GM18858 (cell line): ENCODE results near the gene CELF2.

Source experiments
- ATAC-seq: cut with Tn5 transposase; IDR thresholded peaks from one replicate; pipeline ENCODE4 v1.9.1; 2021; ENCODE audit not compliant: unreplicated experiment

The CELF2 gene

DNA sequence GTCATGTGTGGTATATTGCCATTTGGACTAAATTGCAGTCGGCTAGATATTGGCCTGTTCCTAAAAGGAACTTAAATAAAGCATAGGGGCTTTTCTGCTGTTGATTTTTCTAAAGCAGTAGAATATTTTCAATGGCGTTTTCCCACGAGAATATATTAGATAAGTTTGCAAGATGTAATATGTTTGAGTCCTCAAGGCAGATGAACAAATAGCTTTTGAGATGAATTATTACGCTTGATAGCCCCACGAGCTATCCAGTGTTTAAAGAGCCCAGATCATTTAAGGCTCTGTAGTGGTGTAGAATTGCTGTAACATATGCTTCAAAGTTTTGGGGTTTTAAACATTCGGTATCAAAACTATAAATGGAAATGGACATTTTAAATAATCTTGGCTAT is 2.9 kb downstream of the CELF2 start:
- no peak for ATAC-seq

DNA sequence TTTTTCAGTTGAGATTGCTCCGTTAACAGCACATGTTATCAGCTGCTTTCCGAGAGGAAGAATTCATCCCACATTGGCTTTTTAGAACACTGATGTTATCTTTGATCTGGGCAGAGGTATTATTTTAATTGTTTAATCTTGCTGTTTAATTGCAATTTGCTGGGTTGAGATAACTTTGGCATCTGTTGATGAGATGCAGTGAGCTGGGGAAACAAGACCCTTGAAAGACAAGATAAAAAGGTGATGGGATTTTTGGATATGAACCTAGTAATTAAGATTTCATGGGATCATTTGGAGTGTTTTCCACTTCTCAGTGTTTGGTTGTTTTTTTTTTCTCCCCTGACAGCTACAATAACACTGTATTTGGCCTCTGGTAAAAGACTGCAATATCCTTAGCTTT is 4.5 kb downstream of the CELF2 start:
- no peak for ATAC-seq

DNA sequence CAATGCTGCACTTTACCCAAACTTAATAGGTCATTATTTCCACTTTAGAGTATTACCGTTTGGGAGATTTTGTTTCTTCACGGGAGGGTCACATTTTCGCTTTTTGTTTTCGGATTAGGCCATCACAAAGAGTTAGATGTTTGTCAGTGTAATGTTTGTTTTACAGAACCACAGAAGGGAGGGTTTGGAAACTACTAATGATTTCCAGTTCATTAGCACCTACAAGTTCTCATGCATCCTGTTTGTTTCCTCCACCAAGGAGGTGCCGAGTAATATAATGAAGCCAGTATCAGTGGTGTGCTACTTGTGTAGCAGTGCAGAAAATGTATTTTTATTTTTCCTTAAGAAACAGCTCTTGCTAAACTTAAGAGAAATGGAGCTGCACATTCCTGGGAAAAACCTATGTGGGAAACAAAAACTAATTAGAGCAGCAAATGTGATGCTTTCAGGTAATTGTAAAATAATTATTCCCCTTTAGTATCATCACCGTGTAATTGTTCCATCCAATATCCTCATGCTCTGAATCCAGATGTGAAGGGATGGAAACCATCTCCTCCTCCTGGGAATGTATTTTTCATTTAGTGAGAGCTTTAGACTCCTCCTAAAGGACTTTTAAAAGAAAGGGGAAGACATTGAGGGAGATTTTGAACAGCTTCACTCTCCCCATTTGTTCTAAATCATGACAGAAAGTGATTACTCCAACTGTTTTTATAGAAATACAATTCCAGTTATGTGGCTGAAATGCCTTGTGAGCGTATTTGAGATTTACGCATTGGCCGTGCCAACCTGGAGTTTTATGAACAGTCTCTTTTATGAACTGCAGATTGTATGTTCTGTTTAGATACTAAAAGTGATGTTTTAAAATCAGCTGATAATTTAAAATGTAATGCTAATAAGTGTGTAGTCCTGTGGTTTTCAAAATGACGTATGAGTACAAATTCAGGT is 5.6 kb downstream of the CELF2 start:
- no peak for ATAC-seq

DNA sequence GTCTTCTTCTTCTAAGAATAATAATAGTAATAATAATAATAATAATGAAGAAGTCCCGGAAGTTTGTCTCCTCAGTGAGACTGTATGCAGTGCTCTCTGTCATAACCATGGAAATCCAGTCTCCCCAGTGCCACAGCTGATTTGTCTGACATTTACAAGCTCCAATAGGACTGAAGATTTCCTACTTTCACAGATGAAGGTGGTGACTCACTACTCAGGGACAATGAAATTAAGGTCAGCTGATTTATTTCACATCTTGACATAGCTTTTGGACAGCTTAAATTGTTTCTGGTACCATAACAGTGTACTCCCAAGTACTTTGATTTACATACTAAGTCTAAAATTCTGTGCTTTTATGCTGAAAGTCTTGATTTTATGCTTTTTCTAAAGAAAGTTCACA is 6.9 kb downstream of the CELF2 start:
- ATAC-seq, result no peak

DNA sequence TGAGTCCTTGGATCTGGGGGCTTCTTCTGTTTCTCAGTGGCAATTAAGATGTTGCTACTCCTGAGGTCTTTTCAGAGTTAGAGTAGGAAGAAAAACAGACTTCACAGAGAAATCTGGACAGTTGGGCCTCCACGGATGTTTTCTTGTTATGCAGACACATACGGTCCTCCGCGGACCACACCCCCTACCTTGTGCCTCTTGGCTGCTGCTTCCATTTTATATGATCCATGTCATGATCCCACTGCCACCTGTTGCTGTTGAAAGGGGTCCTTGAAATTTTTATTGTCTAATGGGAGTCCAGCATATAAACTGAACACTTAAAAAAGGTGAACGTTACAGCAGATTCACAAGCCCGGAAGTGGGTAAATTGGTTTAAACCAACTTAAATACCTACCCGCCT is 8.3 kb downstream of the CELF2 start:
- no peak for ATAC-seq

DNA sequence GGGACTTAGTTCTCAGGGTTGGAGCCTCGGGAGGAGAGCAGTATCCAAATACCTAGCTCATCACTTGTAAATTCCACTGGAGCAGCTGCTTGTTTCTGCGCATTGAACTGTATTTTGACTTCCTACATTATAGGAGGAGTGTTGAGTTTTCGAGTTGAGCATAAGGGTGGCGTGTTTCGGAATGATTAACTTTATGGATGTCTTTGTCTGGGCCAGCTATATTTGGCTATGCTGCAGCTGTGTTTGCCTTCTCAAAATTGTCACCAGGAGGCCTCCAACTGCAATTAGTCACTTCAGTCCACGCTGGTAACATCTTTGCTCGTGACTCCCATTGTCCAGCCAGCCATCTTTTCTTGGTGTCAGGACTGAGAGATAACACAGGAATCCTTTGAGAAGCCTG is 9.1 kb downstream of the CELF2 start:
- ATAC-seq, result no peak

DNA sequence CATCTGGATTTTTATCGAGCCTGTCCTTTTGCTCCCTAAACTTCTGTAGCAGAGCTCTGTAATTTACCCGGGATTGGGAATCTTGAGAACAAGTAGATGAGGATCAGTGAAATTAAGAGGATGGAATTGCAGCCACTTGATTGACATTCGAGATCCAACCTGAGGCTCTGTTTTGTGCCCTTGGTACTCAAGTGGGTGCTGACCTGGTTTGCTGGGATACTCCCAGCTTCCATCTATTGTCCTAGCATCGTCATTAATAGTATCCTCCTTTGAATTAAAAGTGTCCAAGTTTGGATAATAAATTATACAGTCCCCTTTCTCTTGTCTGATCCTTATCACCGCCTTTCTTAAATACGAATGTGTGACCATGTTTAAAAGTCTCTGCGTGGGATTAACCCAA is 17.1 kb downstream of the CELF2 start:
- no peak for ATAC-seq

DNA sequence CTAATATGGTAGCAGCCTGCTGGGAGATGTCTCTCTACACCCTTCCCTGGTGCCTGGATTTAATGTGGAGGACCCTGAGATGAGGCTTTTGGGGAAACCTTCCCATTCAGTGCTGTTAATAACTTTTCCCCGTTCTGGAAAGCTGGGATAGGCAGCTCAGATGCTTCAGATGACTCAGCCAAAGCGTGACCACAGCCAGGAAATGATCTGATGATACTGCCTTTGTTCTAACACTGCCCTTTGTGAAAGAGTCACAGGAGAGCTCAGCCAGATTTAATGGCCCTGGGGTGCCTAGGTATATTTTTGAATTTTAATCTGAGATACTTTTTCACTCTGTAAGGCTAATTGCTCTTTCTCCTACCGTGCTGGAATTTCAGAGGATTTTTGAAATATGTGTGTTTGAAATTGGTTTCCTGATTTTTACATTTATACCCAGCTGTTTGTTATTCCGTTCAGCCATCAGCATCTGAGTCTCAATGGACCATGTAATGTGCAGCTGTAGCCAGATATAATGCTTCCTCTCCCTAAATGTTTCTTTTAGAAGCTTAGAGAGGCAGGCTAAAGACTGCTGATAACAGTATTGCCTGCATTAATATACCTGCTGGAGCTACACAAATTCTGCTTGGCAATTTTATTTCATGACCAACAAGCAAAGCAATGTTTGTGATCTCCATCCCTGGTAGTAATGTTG is 17.8 kb downstream of the CELF2 start:
- ATAC-seq, result no peak

DNA sequence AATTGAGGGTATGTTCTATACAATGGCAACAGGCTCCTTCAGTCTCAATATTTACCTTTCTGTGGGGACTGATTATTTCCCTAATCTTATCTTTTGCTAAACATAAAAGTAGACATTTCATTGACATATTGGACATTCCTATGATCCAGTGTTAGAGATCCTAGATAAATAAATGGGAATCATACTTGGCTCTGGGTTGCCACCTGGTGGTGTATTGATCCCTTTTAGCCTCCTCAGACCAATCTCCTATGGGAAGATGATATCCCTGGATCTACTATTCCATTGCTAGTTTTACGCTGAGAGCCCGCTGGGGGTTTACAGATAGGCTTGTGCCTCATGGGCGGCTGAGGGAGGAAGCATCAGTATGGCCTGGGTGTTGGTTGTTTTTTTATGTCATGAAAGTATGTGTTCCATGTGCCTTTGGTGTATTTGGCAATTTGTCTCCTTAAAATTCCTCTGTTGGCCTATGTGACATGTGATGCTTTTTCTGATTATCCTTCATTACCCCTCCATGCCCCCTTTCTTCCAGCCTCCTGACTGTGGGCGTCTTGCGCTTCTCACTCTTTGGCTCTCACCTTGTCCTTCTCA is 18.8 kb downstream of the CELF2 start:
- ATAC-seq, result no peak

DNA sequence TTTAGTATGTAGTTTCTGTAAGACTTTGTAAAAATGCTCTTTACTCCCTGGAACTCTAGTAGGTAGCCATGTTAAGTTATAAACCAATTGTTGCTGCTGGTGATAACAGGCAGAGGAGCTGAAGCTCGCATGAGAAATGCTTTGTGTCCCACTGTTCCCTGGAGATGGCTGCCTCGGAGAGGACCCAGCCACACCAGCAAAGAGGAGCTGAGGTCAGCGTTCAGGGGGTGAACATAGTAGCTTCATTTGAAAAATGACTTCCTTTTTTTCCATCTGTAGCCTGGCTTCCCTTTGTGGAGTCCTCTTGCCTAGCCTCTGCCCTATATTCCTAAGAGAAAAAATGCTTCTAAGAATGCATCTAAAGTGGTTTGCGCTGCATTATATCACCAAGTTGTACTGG is 20.3 kb downstream of the CELF2 start:
- ATAC-seq, result no peak

DNA sequence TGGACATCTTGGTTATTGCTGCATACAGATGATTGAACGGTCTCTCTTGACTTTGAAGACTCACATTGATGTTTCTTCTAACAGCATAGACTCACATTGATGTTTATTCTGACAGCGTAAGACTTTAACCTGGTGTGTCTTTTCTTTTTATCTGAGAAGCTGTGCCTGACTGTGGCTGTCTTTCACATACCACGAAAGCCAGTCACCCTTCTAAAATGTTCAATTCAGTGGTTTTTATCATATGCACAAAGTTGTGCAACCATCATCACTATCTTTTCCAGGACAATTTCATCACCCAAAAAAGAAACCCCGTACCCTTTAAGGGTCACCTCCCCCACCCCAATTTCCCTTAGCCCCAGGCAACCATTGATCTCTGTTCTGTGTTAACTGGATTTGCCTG is 24.7 kb downstream of the CELF2 start:
- no peak for ATAC-seq

DNA sequence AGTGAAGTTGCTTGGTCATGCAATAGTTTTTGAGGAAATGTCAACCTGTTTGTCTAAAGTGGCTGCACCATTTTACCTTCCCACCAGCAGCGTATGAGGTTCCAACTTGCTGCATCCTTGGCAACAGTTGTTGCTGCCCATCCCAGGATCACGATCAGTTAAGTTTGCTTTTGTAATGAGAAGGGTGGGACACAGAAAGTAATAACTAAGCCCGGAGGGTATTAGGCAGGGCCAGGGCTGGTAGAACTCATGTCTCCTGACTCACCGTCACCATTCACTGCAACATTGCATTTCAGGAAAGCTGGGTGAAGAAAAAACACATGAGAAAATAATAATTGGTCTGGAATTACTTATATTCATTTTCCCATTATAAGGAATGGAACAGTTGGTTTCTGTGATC is 25.4 kb downstream of the CELF2 start:
- no peak for ATAC-seq

DNA sequence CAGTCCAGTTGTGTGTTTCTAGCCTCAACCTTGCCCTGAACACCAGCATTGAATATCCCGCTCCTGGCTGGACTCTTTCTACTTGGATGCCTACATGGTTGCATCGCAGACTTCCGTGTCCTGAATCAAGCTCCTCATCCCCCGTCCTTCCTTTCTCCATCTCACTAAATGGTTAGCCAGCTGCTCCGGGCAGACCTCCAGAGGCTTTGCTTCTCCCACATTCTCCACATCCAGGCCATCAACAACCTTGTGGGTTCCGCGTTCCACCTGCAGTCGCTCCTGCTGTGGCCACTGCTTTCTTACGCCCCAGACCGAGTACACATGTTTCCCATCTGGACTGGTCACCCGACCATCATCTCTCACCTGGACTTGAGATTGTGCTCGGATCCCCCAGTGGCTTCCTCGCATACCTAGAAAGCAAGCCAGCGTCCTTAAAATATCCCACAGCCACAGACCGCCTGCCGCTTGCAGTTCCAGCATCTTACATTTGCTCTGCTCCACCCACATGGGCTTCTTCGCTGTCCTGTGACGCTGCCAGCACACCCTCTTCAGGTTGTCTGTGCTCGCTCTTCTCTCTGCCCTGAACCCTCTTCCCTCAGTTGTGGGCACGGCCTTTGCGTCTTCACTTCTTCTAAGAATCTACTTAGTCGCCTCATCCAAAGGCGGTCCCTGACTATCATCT is 25.9 kb downstream of the CELF2 start:
- no peak for ATAC-seq

DNA sequence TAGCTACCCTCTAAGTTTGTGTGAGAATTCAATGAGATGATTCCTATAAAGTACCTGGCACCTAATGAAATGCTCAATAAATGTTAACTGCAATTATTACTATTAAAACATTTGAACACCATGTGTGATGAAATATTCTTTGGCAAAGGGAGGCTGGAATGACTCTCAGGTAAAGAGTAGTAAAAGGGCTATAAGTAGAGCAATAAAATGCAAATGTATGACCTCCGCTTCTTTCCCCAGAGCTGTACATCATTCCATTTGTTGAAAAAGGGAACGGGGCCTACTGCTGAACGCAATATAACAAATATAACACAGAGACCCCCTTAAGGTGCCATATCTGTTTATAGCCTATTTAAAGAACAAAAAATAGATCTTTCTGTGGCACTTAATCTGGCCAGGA is 27.8 kb downstream of the CELF2 start:
- ATAC-seq, result no peak

DNA sequence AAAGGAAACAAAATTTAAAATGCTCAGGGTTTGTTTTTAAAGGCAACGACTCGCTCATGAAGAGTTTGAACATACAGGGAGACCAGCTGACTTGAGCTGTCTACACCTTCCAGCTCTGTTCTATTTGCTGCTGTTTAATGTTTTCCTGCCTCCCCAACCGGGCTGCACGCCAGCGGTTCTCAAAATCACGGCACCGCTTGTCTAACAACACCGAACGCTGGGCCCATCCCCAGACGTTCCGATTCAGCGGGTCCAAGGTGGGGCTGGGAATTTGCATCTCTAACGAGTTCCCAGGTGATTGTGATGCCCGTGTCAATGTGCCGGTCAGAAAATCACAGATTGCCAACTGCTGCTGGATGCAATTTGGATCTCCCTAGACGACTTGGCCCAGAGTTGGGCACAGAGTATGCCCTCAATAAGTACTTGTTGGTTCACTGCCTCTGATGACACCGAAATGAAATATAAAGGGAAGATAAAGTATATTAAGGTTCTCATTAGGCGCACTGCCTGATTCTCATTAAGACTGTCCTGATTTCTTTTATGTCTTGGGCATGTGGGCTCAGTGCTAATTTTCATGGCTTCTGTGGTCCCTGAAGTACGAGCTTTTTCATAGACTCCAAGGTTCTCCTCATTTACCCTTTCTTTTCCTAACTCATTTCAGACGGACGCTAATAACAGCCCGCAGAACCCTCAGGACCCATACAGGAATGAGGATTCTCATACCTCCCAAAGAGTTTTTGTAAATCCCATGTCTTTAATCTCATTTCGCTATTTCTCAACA is 28.5 kb downstream of the CELF2 start:
- no peak for ATAC-seq

DNA sequence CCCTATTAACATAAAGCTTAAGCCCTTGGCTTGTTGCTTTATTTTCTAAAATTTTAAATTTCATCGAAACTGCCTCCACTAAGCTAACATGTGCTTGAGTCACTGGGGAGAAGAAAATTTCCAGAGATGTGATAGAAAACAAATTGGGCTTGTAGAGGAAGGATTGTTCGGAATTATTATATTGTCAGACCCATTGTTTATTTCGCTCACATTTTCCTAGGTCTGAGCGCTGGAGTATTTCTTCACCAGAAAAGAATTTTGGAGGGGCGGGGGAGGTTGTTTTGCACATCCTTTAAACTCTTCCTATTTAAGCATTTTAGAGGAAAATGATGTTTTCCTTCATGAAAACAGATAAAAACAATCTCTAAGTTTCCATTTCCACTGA is 29.1 kb downstream of the CELF2 start:
- ATAC-seq, result no peak

DNA sequence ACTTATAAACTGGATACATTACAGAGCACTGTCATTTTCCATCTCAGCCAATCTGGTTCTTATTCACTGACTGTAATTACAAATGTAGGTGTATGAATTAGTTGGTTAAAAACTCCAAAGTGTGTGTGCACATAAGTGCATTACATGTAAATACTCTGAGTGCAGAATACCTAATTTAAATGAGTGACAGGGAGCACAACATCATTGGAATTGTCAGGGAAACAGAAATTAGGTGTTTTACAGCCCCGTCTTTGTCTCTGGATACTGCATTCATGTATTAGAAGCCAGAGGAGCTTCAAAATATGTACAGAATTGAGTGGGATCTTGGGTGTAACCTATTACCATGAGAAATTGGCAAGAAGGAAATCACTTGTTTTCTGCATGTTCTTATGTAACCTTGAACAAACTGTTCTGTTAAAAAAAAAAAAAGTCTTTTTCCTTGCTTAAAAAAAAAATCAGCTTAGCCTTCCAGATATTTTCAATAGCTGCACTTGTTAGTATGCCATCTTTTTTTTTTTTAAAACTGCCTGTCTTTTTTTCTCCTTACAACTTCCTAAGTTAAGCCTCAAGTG is 31.1 kb downstream of the CELF2 start:
- no peak for ATAC-seq

DNA sequence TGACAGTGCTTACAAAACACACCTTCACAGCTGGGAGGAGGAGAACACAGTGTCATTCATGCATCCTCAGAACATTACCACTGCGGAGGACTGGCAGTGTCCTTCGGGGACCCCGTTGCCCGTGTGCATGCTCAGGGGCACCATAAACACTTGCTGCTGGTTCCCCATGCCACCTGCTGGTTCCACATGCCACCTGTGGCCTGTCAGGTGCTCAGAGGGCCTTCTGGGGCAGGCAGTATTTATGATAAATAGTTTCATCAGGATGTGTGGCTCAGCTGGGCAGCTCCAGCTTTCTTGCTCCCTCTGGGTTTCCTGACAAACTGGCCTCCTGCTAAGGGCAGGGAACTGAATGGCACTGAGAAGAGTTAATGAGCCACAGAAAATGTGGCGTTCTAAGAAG is 32.1 kb downstream of the CELF2 start:
- no peak for ATAC-seq

DNA sequence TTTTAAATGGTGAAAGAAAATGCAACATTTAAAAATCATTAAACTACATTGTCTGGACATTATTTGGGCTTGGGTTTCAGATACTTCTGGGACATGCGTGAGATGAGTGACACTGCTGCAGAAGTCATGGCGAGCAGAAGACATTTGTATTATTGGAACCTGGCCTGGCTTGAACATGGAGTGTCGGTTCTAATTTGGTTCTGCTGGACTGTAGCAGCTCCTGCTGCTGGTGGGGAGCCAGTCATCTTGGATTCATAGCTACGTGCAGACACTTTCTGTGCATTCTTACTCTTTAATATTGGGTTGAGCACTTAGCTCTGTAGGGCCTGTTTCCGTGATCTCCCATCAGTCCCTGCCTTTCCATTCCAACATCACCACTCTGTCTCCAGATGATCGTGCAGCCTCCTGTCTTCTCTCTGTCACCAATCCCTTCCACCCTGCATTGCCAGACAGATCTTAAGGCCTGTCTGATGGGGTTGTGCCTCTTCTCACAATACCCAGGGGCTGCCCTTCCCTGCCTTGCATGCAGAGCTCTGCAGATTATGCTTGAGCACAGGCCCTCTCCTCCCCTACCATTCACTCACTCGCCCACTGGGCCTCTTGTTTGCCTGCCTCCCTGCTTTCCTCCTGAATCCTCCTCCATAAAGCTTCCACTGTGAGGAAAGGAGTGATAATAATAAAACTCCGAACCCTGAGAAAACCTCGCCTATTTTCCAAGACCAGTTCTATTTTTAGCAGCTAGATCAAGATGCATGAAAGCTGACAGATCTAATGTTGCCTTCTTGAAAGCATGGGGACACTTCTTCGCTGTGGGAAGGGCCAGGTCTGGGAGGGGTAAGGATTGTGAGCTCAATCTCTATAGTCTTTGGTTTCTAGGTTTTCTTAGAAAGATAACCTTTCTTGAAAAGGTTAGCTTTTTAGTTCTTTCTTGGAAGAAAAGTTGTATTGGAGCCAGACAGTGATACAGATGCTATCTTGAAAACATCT is 32.9 kb downstream of the CELF2 start:
- ATAC-seq, result no peak
